Right cardiac atrium (tissue), 5 donors: ENCODE measurements around the gene TENM4. TPM values are rescaled to one million over a fixed set of nuclear protein-coding genes. Genes with fewer than 3 reads are reported as not detected.

Source experiments
- ATAC-seq, 2 donors: fragments of 200-7000 bp; cut with Tn5 transposase; one replicate each; pipeline versions ENCODE4 v1.8.0 to v1.9.1; 2020; ENCODE audit warnings: moderate library complexity in 2 of 2, mild to moderate bottlenecking in 1 of 2
- DNase-seq, 3 donors: peaks; one replicate each; pipeline ENCODE4 v3.0.0-alpha.2; 2020
- H3K27ac ChIP-seq: one replicate; pipeline ENCODE4 v1.5.1; 2013; ENCODE audit warnings: mild to moderate bottlenecking, low read length, control low read depth, moderate library complexity
- H3K27me3 ChIP-seq: one replicate; pipeline ENCODE4 v1.6.1; 2013; ENCODE audit not compliant: control insufficient read depth, insufficient read depth
- H3K4me1 ChIP-seq: one replicate; pipeline ENCODE4 v1.6.1; 2013; ENCODE audit warnings: low read length; ENCODE audit not compliant: control insufficient read depth, insufficient read depth
- H3K4me3 ChIP-seq: one replicate; pipeline ENCODE4 v1.5.1; 2013; ENCODE audit warnings: low read length, control low read depth
- H3K9me3 ChIP-seq: one replicate; pipeline ENCODE4 v1.6.1; 2013; ENCODE audit warnings: low read length; ENCODE audit not compliant: control insufficient read depth
- WGBS: extraction: QIAGEN DNeasy Blood & Tissue Kit; methylation state at CpG from one replicate; pipeline ENCODE4 v1.1.7; 2013; 5-methylcytosine and 5-hydroxymethylcytosine counted together
- intact Hi-C, 4 donors: fragments of 100-400 bp; cut with DNase I; formaldehyde crosslinking; loops; one replicate each; pipeline versions ENCODE4 v1.11.0 to v1.14.0; 2022 to 2023
- polyA plus RNA-seq: library from polyadenylated mRNA; stranded (reverse); fragments of 200-250 nt; gene quantifications from one replicate; pipeline ENCODE4 v1.2.3, GENCODE V29; 2013
- total RNA-seq, 4 donors: library from RNA; stranded (reverse); fragmentation: NEBNext Ultra II Directional; extraction: Animal tissue kit (Norgen Biotek cat#: 25700); gene quantifications; one replicate each; pipeline ENCODE4 v1.2.1, GENCODE V29; 2021
- donor health status: healthy with polysubstance abuse.
- donor health status: DM: no; HTN: yes; CAD: no.
- donor health status: DM: no; HTN: no; CAD: no.
- donor health status: DM: no; HTN: yes; CAD: no; lungs with severe emphysema.
- donor health status: DM: yes; HTN: yes; CAD: no.

Gene TENM4
- total and polyA plus RNA-seq, 5 donors, result 0.26 to 2.3 (median 0.71) TPM

DNA sequence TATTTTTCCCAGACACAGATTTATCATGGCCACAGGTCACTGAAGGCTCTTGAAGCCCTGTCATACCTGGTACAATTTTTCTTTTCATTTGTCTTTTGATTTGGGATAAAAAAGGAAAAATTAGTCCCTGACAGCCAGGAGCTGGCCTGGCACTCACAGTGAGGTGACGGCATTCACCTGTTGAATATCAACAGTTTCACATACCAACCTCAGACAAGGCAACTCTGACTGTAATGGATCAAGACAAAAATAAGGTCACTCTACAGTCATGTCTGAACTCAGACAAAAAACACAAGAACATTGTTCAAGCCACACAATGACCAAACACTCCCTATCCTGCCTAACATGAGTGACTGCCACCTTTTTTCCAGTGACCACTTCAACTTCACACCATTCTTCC, 392.9 kb downstream of the TENM4 start:
- no peaks in the 10 kb centered on the region for H3K27me3 ChIP-seq
- DNase-seq (no peak), ATAC-seq (no peak)
- H3K4me1 ChIP-seq, result no peaks in the 10 kb centered on the region
- WGBS, result 100% methylated on average over 1 of the region's 1 CpG
- no peak overlapping the region for H3K4me3 ChIP-seq
- H3K9me3 ChIP-seq, result no peaks in the 10 kb centered on the region
- no peak overlapping the region for H3K27ac ChIP-seq
- intact Hi-C loops, result no loop called here

DNA sequence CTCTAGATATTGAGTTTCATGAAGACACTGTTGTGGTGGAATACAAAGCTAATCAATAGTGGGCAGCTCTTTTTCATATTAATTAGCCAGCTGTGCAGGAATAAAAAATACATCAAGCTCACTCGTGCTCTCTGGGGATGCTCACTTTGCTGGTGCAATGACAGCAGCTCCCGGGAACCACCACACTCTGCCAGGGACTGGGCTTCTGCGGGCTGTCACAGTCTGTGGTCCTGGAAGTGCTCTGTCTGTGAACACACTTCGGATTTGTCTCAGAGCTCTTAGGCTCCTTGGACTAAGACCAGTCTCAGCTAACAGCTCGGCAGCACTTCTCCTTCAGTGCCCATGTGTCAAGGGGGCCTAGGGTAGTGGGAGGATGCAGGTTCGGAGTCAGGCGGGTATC, 393.5 kb downstream of the TENM4 start:
- Histone ChIP-seq H3K4me1 (no peaks in the 10 kb centered on the region), H3K27ac (no peak overlapping the region), H3K9me3 (no peaks in the 10 kb centered on the region), H3K27me3 (no peaks in the 10 kb centered on the region), H3K4me3 (no peak overlapping the region)
- 89% methylated on average over 7 of the region's 7 CpGs for WGBS
- ATAC-seq (no peak), DNase-seq (no peak)
- intact Hi-C loops, result no loop called here

DNA sequence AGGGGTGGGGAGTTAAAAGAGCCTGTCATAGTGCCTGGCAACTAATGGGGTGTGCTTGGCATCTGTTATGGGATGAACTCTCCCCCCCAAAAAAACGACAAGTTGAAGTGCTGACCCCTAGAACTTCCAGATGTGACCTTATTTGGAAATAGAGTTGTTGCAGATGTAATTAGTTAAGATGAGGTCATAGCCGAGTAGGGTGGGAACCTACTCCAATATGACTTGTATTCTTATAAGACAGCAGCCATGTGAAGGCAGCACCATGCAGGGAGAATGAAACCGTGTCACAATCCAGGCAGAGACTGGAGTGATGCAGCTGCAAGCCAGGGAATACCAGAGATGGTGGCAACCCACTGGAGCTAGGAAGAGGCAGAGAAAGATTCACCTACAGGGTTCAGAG, 394.5 kb downstream of the TENM4 start:
- ATAC-seq, result no peak
- intact Hi-C loops, result no loop called here
- Histone ChIP-seq H3K9me3 (no peaks in the 10 kb centered on the region), H3K4me1 (no peaks in the 10 kb centered on the region), H3K4me3 (no peak overlapping the region), H3K27ac (no peak overlapping the region), H3K27me3 (no peaks in the 10 kb centered on the region)
- 69% methylated on average over 3 of the region's 3 CpGs for WGBS
- no peak for DNase-seq

DNA sequence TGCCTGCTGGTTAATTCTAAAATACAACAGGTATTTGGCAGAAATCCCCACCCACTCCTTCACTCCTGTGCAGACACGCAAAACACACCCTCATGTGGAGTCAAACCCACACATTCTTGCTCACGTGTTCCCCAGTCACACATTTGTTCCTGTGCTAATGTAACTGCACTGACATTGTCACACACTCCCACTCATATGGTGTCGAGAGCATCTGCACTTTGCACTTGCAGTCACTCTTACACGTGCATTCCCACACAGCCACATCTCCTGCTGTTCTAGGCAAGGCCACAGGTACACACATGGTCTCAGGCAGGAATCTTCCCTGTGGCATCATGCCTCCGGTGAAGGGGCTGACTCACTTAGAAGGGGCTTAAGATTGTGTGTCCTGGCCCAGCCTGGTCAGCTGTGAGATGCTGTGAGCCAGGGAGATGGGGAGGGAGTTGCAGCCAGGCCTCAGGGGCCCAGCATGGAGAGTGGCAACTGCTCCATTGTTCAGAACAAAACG, 395.0 kb downstream of the TENM4 start:
- DNase-seq (no peak), ATAC-seq (no peak)
- no peaks in the 10 kb centered on the region for H3K27me3 ChIP-seq
- no peaks in the 10 kb centered on the region for H3K9me3 ChIP-seq
- no peak overlapping the region for H3K27ac ChIP-seq
- intact Hi-C loops, result no loop called here
- no peak overlapping the region for H3K4me3 ChIP-seq
- no peaks in the 10 kb centered on the region for H3K4me1 ChIP-seq
- WGBS, result 81% methylated on average over 6 of the region's 6 CpGs

DNA sequence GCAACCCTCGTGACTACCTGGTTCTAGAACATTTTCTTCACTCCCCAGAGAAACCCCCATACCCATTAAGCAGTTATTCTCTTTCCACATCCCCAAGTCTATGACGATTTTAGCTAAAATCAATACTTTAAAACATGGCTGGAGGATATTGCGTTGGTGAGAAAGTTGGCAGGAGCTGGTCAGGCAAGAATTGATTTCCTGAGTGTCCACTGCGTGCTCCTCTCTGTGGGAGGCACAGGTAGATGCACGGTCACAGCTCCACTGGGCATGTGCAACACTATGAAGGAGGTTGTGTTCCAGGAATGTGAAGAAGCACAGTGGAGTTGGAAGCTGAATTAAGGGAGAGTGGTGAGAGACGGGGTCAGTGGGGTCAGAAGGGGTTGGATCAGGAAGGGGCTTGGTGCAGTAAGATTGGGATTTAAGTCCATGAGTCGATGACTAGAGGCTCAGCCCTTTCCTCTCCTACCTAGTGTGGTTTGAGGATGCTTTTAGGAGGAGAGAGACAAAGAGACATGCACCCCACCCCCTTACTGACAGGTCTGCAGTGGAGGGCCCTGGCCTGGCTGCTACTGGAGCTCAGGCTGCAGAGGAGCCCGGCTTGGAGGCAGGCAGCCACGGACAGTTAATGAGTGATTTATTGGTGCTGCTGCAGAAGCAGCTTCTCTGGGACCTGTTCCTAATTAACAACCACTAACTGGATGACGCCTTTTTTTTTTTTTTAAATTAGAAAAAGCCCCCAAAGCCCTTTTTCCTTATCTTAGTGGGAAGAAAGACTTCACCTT, 395.6 kb downstream of the TENM4 start:
- no peaks in the 10 kb centered on the region for H3K9me3 ChIP-seq
- intact Hi-C loops, result no loop called here
- no peak for DNase-seq
- H3K4me1 ChIP-seq, result no peaks in the 10 kb centered on the region
- H3K4me3 ChIP-seq, result no peak overlapping the region
- no peaks in the 10 kb centered on the region for H3K27me3 ChIP-seq
- 86% methylated on average over 10 of the region's 10 CpGs for WGBS
- H3K27ac ChIP-seq, result no peak overlapping the region
- no peak for ATAC-seq

DNA sequence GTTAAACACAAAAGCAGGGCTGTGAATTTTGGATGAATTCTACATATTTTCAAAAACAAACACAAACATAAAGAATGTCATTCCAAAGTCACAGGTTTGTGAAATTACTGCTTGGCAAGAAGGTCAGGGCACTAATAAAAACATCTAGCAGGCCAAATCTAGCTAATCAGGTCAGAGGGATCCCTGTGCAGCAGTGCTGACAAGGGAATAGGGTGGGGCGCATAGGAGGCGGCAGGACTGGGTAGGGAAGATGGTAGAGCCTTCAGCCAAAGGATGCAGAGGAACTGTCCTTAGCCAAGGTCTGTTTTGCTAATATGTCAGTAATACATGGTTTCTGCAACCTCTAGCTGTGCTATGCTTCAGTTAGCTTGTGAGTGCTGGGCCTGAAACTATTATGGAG, 396.6 kb downstream of the TENM4 start:
- intact Hi-C loops, result no loop called here
- 94% methylated on average over 2 of the region's 2 CpGs for WGBS

DNA sequence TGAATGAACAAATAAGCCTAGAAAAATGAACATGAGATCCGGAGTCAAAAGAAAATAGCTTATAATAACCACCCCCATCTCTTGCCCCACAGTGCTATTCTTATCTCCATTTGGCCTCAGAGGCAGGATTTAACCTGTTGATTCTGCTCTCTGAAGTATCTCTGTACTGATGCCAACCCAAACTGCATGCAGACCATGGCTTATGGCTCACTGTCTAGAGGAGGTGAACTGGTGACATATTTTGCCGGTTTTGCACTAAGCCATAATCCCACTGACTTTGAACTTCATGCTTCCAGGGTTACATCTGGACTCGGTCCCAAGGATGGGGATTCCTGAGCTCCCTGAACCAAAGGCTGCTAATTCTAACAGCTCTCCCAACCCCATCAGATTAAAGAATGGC, 397.1 kb downstream of the TENM4 start:
- Histone ChIP-seq H3K4me1 (no peaks in the 10 kb centered on the region), H3K27me3 (no peaks in the 10 kb centered on the region), H3K27ac (no peak overlapping the region), H3K4me3 (no peak overlapping the region), H3K9me3 (no peaks in the 10 kb centered on the region)
- ATAC-seq (no peak), DNase-seq (no peak)
- intact Hi-C loops, result no loop called here
- WGBS, result 63% methylated on average over 3 of the region's 3 CpGs

More for the DNA sequence above, 396.6 kb downstream of the TENM4 start:
- Histone ChIP-seq H3K27ac (no peak overlapping the region), H3K4me3 (no peak overlapping the region), H3K4me1 (no peaks in the 10 kb centered on the region), H3K9me3 (no peaks in the 10 kb centered on the region), H3K27me3 (no peaks in the 10 kb centered on the region)
- no peak for DNase-seq
- ATAC-seq, result no peak

DNA sequence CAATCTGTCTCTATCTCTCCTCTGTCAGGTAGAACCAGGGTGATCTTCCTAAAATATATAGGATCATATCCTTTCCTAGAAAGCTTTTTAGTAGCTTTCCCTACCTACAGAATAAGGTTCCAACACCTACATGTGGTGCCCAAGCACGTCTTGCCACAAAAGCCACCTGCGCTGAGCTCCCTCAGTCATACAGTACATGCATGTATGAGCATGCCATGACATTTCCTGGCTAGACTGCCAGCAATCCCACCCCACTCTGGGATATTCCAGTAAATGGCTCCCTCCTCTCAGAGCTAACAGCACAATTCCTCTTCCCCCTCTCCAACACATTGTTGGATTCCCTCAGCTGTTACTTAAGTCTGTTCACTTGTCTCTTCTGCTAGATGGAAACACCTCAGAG, 398.0 kb downstream of the TENM4 start:
- no peaks in the 10 kb centered on the region for H3K4me1 ChIP-seq
- intact Hi-C loops, result no loop called here
- 97% methylated on average over 2 of the region's 2 CpGs for WGBS
- no peaks in the 10 kb centered on the region for H3K27me3 ChIP-seq
- no peak overlapping the region for H3K27ac ChIP-seq
- no peak for ATAC-seq
- H3K4me3 ChIP-seq, result no peak overlapping the region
- H3K9me3 ChIP-seq, result no peaks in the 10 kb centered on the region
- no peak for DNase-seq

DNA sequence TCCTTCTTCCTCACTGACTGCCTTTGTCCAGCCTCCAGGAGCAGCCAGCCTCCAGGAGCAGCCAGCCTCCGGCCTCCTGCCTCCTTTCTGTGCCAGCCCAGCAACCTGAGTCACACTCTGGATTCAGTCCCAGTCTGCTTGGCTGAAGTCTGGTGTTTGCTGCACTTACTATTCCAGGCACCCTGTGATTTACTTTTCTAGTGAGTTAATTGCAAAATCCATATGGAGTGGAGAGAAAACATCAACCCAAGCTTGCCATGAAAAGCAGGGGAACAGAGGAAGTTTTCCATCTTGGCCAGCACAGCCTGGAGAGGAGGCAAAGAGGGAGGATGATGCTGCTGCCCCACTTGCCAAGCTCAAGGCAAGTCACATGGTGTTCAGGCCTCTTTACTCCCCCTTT, 400.5 kb downstream of the TENM4 start:
- no peaks in the 10 kb centered on the region for H3K4me1 ChIP-seq
- H3K4me3 ChIP-seq, result no peak overlapping the region
- intact Hi-C loops, result no loop called here
- 83% methylated on average over 1 of the region's 1 CpG for WGBS
- no peak for DNase-seq
- no peaks in the 10 kb centered on the region for H3K27me3 ChIP-seq
- no peak overlapping the region for H3K27ac ChIP-seq
- no peak for ATAC-seq
- H3K9me3 ChIP-seq, result no peaks in the 10 kb centered on the region

DNA sequence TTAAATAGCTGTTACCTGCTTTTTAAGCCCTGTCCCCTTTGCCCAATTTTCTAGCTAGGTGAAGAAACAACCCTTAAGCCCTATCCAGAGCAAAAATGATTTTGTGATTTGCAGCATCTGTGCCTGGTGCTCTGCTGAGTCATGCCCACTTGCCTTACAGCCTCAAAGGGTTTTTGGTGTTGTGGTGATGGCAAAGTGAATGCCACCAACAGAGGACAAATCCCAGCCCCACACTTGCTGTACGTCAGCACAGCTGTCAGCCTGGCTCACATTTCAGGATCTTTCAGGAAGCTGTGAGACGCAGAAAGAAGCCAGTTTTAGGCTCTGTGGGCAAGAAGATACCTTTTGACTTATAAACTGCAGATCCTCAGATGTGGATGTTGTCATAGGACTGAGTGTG, 401.7 kb downstream of the TENM4 start:
- H3K4me3 ChIP-seq, result no peak overlapping the region
- intact Hi-C loops, result no loop called here
- DNase-seq, result no peak
- no peaks in the 10 kb centered on the region for H3K4me1 ChIP-seq
- WGBS, result 63% methylated on average over 2 of the region's 2 CpGs
- ATAC-seq, result no peak
- H3K9me3 ChIP-seq, result no peaks in the 10 kb centered on the region
- H3K27me3 ChIP-seq, result no peaks in the 10 kb centered on the region
- H3K27ac ChIP-seq, result no peak overlapping the region

DNA sequence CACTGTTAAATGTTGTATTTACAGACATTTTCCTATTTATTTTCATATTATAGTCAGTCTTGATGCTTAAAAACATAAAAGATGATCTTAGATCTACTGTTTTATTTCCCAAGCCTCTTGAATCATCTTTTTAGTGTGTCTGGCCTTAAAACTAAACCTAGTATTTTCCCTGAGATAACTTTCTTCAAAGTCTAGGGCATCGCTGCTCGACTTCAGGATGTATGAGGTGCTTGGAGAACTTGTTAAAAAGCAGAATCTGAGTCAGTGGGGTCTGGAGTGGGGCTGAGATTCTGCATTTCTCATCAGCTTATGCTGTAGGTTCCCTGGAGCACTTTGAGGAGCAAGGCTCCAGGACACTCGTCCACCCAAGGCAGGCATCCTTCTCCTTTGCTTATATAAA, 404.9 kb downstream of the TENM4 start:
- Histone ChIP-seq H3K4me1 (no peaks in the 10 kb centered on the region), H3K4me3 (no peak overlapping the region), H3K27me3 (no peaks in the 10 kb centered on the region), H3K27ac (no peak overlapping the region), H3K9me3 (no peaks in the 10 kb centered on the region)
- WGBS, result 62% methylated on average over 3 of the region's 3 CpGs
- intact Hi-C loops, result no loop called here
- ATAC-seq (no peak), DNase-seq (no peak)

DNA sequence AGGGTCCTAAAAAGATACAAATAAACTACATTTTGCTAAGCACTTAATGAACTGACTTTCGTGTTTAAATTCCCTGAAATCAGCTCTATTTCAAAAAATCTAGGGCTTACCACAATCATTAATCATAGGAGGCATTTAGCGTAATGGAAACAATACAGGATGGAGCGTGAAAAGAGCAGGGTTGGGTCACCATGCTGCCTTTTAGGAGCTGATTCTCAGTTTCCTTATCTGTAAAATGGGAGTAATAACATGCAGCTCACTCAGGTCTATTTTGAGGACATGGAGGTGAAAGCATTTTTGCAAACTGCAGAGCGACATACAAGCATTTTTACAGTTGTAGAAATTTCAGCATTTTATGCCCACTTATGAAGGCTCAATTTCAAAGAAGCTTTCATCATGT, 407.0 kb downstream of the TENM4 start:
- WGBS, result 89% methylated on average over 4 of the region's 4 CpGs
- Histone ChIP-seq H3K4me1 (no peaks in the 10 kb centered on the region), H3K9me3 (no peaks in the 10 kb centered on the region), H3K4me3 (no peak overlapping the region), H3K27me3 (no peaks in the 10 kb centered on the region), H3K27ac (no peak overlapping the region)
- DNase-seq (no peak), ATAC-seq (no peak)
- intact Hi-C loops, result no loop called here
